H1 (cell line): Measurements from ENCODE around the gene CCNG1. TPM values are rescaled to one million over a fixed set of nuclear protein-coding genes. Genes with fewer than 3 reads are reported as not detected.

Source experiments
- CTCF ChIA-PET: fragments of 300-600 bp; sonication (Branson Sonifier 250); formaldehyde crosslinking; loops from one replicate; lab custom pipeline; 2021; ENCODE audit not compliant: partially characterized antibody; lab: Charles Lee
- POLR2A ChIA-PET: fragments of 300-600 bp; sonication (Branson Sonifier 250); formaldehyde crosslinking; loops from one replicate; lab custom pipeline; 2021; ENCODE audit warnings: inconsistent platforms; ENCODE audit not compliant: partially characterized antibody; lab: Charles Lee
- DNase-seq, 2 experiments: peaks; one replicate each; pipeline versions ENCODE4 v3.0.0 to v3.0.0-alpha.2; 2010 to 2022; ENCODE audit warnings: low spot score in 2 of 2, low read depth in 1 of 2, mixed read lengths in 1 of 2
- FAIRE-seq: peaks from 2 replicates; lab custom pipeline; 2011; peaks lifted over from hg19 to GRCh38; lab: Jason Lieb, UNC
- H2AFZ ChIP-seq: 2 replicates; pipeline ENCODE4 v1.8.1; 2012; ENCODE audit warnings: low read length, inconsistent platforms
- H2AK5ac ChIP-seq: 2 replicates; pipeline ENCODE4 v1.6.1; 2013; ENCODE audit warnings: low read depth, low read length
- H2BK120ac ChIP-seq: replicated peaks from 2 replicates; pipeline ENCODE3; 2013; ENCODE audit warnings: low read depth, low read length, inconsistent platforms
- H2BK12ac ChIP-seq: 2 replicates; pipeline ENCODE4 v1.6.1; 2013; ENCODE audit warnings: low read depth, low read length
- H2BK15ac ChIP-seq: 2 replicates; pipeline ENCODE4 v1.6.1; 2013; ENCODE audit warnings: low read length
- H2BK20ac ChIP-seq: 2 replicates; pipeline ENCODE4 v1.6.1; 2013; ENCODE audit warnings: low read length
- H2BK5ac ChIP-seq: 2 replicates; pipeline ENCODE4 v1.6.1; 2013; ENCODE audit warnings: low read depth, low read length
- H3K14ac ChIP-seq: 2 replicates; pipeline ENCODE4 v1.6.1; 2013; ENCODE audit warnings: inconsistent platforms; ENCODE audit not compliant: insufficient read length
- H3K18ac ChIP-seq: 2 replicates; pipeline ENCODE4 v1.6.1; 2013; ENCODE audit warnings: low read length; ENCODE audit errors: extremely low read depth
- H3K23ac ChIP-seq: 2 replicates; pipeline ENCODE4 v1.6.1; 2013; ENCODE audit warnings: inconsistent platforms; ENCODE audit not compliant: insufficient read length
- H3K23me2 ChIP-seq: 2 replicates; pipeline ENCODE4 v1.6.1; 2013; ENCODE audit warnings: low read depth, low read length
- H3K27ac ChIP-seq: 2 replicates; pipeline ENCODE4 v1.6.1; 2011; ENCODE audit warnings: low read depth, low read length, inconsistent platforms
- H3K27me3 ChIP-seq, 4 experiments: replicated peaks in 1 of 4; 1 replicate in 1 of 4; 2 replicates in 3 of 4; pipeline versions ENCODE4 v1.6.1 to v1.8.1; 2011 to 2013; ENCODE audit warnings: low read length in 3 of 4, mild to moderate bottlenecking in 3 of 4, inconsistent platforms in 2 of 4, mixed read lengths in 2 of 4, moderate library complexity in 1 of 4; ENCODE audit not compliant: control insufficient read depth in 3 of 4, insufficient read depth in 3 of 4; ENCODE audit errors: extremely low read depth in 1 of 4
- H3K36me3 ChIP-seq, 4 experiments: 2 replicates each; pipeline versions ENCODE4 v1.6.1 to v1.8.1; 2011 to 2013; ENCODE audit warnings: mild to moderate bottlenecking in 4 of 4, low read length in 3 of 4, moderate library complexity in 2 of 4, control low read depth in 1 of 4, inconsistent platforms in 1 of 4; ENCODE audit not compliant: insufficient read depth in 4 of 4, control insufficient read depth in 2 of 4
- H3K4ac ChIP-seq: replicated peaks from 2 replicates; pipeline ENCODE3; 2013; ENCODE audit warnings: low read length, low read depth, mixed read lengths, inconsistent platforms; ENCODE audit not compliant: insufficient read length
- H3K4me1 ChIP-seq, 4 experiments: replicated peaks in 1 of 4; 1 replicate in 1 of 4; 2 replicates in 3 of 4; pipeline versions ENCODE4 v1.6.1 to v1.8.1; 2011 to 2013; ENCODE audit warnings: low read length in 3 of 4, inconsistent platforms in 2 of 4, mixed read lengths in 1 of 4; ENCODE audit not compliant: insufficient read depth in 4 of 4, control insufficient read depth in 3 of 4
- H3K4me2 ChIP-seq, 2 experiments: 2 replicates each; pipeline versions ENCODE4 v1.6.1 to v1.8.1; 2011 to 2013; ENCODE audit warnings: low read depth in 2 of 2, low read length in 2 of 2, control low read depth in 1 of 2, inconsistent platforms in 1 of 2, mild to moderate bottlenecking in 1 of 2; ENCODE audit not compliant: insufficient read depth in 1 of 2
- H3K4me3 ChIP-seq, 4 experiments: fragments of 200-600, 300-600 bp in 1 of 4; sonication (generic), shearing (Covaris generic), sonication (Bioruptor Twin) in 1 of 4; 2 replicates each; pipeline versions ENCODE4 v1.5.1 to v1.8.1; 2011 to 2016; ENCODE audit warnings: low read length in 4 of 4, low read depth in 3 of 4, control low read depth in 2 of 4, inconsistent platforms in 2 of 4, mild to moderate bottlenecking in 2 of 4, mixed read lengths in 1 of 4, moderate library complexity in 1 of 4; ENCODE audit not compliant: insufficient read depth in 2 of 4; ENCODE audit errors: extremely low read depth in 1 of 4
- H3K56ac ChIP-seq: replicated peaks from 2 replicates; pipeline ENCODE3; 2013; ENCODE audit warnings: low read depth, mild to moderate bottlenecking, mixed read lengths, low read length, inconsistent platforms; ENCODE audit not compliant: insufficient read length
- H3K79me1 ChIP-seq: 2 replicates; pipeline ENCODE4 v1.6.1; 2013; ENCODE audit warnings: low read depth, low read length, control low read depth
- H3K79me2 ChIP-seq, 2 experiments: 2 replicates each; pipeline versions ENCODE4 v1.6.1 to v1.8.1; 2012 to 2013; ENCODE audit warnings: low read length in 2 of 2, mild to moderate bottlenecking in 2 of 2, inconsistent platforms in 1 of 2; ENCODE audit not compliant: insufficient read depth in 2 of 2, control insufficient read depth in 1 of 2
- H3K9ac ChIP-seq, 4 experiments: replicated peaks in 1 of 4; 1 replicate in 1 of 4; 2 replicates in 3 of 4; pipeline versions ENCODE4 v1.6.1 to v1.8.1; 2011 to 2013; ENCODE audit warnings: low read depth in 3 of 4, low read length in 3 of 4, control low read depth in 2 of 4, mild to moderate bottlenecking in 2 of 4, moderate library complexity in 2 of 4, inconsistent platforms in 1 of 4; ENCODE audit errors: extremely low read depth in 1 of 4
- H3K9me3 ChIP-seq, 2 experiments: 2 replicates each; pipeline versions ENCODE4 v1.6.1 to v1.8.1; 2012 to 2013; ENCODE audit warnings: mild to moderate bottlenecking in 2 of 2, moderate library complexity in 2 of 2, control low read depth in 1 of 2, inconsistent platforms in 1 of 2, low read depth in 1 of 2, low read length in 1 of 2, mixed read lengths in 1 of 2; ENCODE audit not compliant: insufficient read depth in 2 of 2
- H4K20me1 ChIP-seq, 2 experiments: replicated peaks in 1 of 2; 2 replicates each; pipeline versions ENCODE3 to v1.8.1; 2011 to 2013; ENCODE audit warnings: inconsistent platforms in 2 of 2, low read length in 2 of 2, mild to moderate bottlenecking in 1 of 2; ENCODE audit not compliant: insufficient read depth in 2 of 2, control insufficient read depth in 1 of 2
- H4K5ac ChIP-seq: 2 replicates; pipeline ENCODE4 v1.6.1; 2013; ENCODE audit warnings: low read length, low read depth, mixed read lengths, inconsistent platforms; ENCODE audit not compliant: insufficient read length
- H4K8ac ChIP-seq: 2 replicates; pipeline ENCODE4 v1.8.0; 2013; ENCODE audit warnings: mild to moderate bottlenecking, moderate library complexity, low read length, inconsistent platforms; ENCODE audit not compliant: insufficient read depth; ENCODE audit errors: extremely low read depth
- H4K91ac ChIP-seq: replicated peaks from 2 replicates; pipeline ENCODE3; 2013; ENCODE audit warnings: low read length, mixed read lengths, inconsistent platforms; ENCODE audit not compliant: insufficient read length
- CTCF ChIP-seq, 3 experiments: IDR thresholded peaks; 1 replicate in 2 of 3; 2 replicates in 1 of 3; pipeline versions ENCODE4 v1.5.1 to v1.6.1; 2011; ENCODE audit warnings: low read length in 3 of 3, mild to moderate bottlenecking in 3 of 3, inconsistent platforms in 2 of 3, low read depth in 1 of 3, moderate library complexity in 1 of 3; ENCODE audit not compliant: insufficient read depth in 1 of 3; ENCODE audit errors: control extremely low read depth in 1 of 3
- WGBS, 2 experiments: shearing (Covaris generic) in 1 of 2; methylation state at CpG; one replicate each; pipeline versions ENCODE4 v1.1.6 to v1.1.7; 2013 to 2015; ENCODE audit warnings: low lambda C conversion rate in 2 of 2, mixed read lengths in 2 of 2, inconsistent platforms in 1 of 2, low coverage in 1 of 2, missing lambda C conversion rate in 1 of 2; ENCODE audit not compliant: insufficient replicate concordance in 2 of 2, insufficient coverage in 1 of 2, insufficient read length in 1 of 2; ENCODE audit errors: extremely low coverage in 1 of 2, missing lambda C conversion rate in 1 of 2; 5-methylcytosine and 5-hydroxymethylcytosine counted together
- polyA plus RNA-seq, 7 experiments: library from polyadenylated mRNA; depleted of rRNA in 3 of 7; stranded (reverse) in 5 of 7; unstranded in 2 of 7; fragments of >200 nt in 5 of 7; fragments of 200-250 nt in 2 of 7; gene quantifications; 1 replicate in 5 of 7; 2 replicates in 1 of 7; 4 replicates in 1 of 7; pipeline versions ENCODE4 v1.2.1 to v1.2.3, GENCODE V29; 2011 to 2013; ENCODE audit warnings: missing spikeins in 2 of 7, mixed read lengths in 2 of 7
- total RNA-seq: library from RNA; stranded (reverse); fragmentation: NEBNext Ultra II Directional; extraction: Animal tissue kit (Norgen Biotek cat#: 25700); gene quantifications from 2 replicates; pipeline ENCODE4 v1.2.1, GENCODE V29; 2021

CCNG1 gene
- total and polyA plus RNA-seq, 2 of the 8 experiments (the other 6 are each of a cell fraction or from before 2014, with no cell fraction given), result 165 to 369 TPM

DNA sequence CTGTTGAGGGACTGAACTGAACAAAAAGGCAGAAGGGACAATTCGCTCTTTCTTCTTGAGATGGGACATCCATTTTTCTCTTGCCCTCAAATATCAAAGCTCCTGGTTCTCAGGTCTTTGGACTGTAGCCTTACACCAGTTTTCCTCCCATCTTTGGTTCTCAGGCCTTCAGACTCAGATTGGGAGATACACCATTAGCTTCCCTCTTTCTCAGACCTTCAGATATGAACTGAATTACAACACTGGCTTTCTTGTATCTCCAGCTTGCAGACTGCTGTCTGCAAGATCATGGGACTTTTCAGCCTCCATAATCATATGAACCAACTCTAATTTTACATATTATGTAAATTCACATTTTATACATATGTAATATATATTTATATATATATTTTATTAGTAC, 12.6 kb upstream of the CCNG1 start:
- Histone ChIP-seq H3K9ac (no peak overlapping the region), H3K4me3 (no peak overlapping the region), H3K4me2 (no peak overlapping the region), H3K14ac (no peak overlapping the region), H3K27ac (no peak overlapping the region), H2AK5ac (no peak overlapping the region), H4K5ac (no peak overlapping the region), H4K8ac (no peak overlapping the region), H3K9me3 (no peaks in the 10 kb centered on the region), H3K79me2 (no peaks in the 10 kb centered on the region), H2AFZ (no peak overlapping the region), H2BK15ac (no peak overlapping the region), H2BK5ac (no peak overlapping the region), H4K91ac (no peak overlapping the region), H3K56ac (no peak overlapping the region), H3K4ac (no peak overlapping the region), H3K79me1 (no peaks in the 10 kb centered on the region), H3K23me2 (no peaks in the 10 kb centered on the region), H2BK120ac (no peak overlapping the region), H2BK20ac (no peak overlapping the region), H2BK12ac (no peak overlapping the region), H3K27me3 (no peaks in the 10 kb centered on the region), H3K36me3 (no peaks in the 10 kb centered on the region; a peak in 1 of 8 replicates), H3K4me1 (no peaks in the 10 kb centered on the region), H3K18ac (no peak overlapping the region), H3K23ac (no peak overlapping the region), H4K20me1 (no peaks in the 10 kb centered on the region)
- CTCF ChIA-PET, result interaction anchor here (0.8 to 1.1 kb wide), 2 partner anchors 16 to 118 kb away, joined by 3 read pairs; no protein-coding TSS in a partner anchor
- WGBS, 2 experiments, result 82% methylated on average over 1 of the region's 1 CpG; no CpG with 5 or more reads in 1 of the 2 experiments
- DNase-seq (no peak), FAIRE-seq (no peak)
- POLR2A ChIA-PET, result no interaction called here
- TF ChIP-seq CTCF (IDR thresholded peaks at IDR 0.05; ENCODE audit: control extremely low read depth in 1 of 3, insufficient read depth in 1 of 3, low read depth in 1 of 3, low read length in 3 of 3), result no peak
